Myocyte (in vitro differentiated cells): Measurements from ENCODE around the gene LUC7L2. TPM values are rescaled to one million over a fixed set of nuclear protein-coding genes. Genes with fewer than 3 reads are reported as not detected.
"Not testable (repeated sequence)": the region's sequence is repeated elsewhere in the genome, so short reads cannot be mapped to it uniquely, and the experiment has no call there.

ENCODE experiments used
- DNase-seq: peaks from one replicate; pipeline ENCODE4 v3.0.0-alpha.2; 2012; ENCODE audit warnings: low read depth
- total RNA-seq: library from RNA; depleted of rRNA; stranded (reverse); fragments of >200 nt; gene quantifications from 2 replicates; pipeline ENCODE4 v1.2.3, GENCODE V29; 2014

Gene LUC7L2
- total RNA-seq, 1 donor from 2014 or later = 81.1 TPM

GRCh38 chr7:139396323-139396951 is 36.7 kb downstream of the LUC7L2 start:
- DNase-seq = no peak

- DNase-seq = no peak
Observed at GRCh38 chr7:139397192-139397591, 37.5 kb downstream of the LUC7L2 start.

GRCh38 chr7:139403601-139404000 is 43.9 kb downstream of the LUC7L2 start:
- DNase-seq = peak; percentile 11

GRCh38 chr7:139407555-139407954 is 47.9 kb downstream of the LUC7L2 start:
- DNase-seq = no peak

GRCh38 chr7:139414743-139415402 is 55.2 kb downstream of the LUC7L2 start:
- not testable (repeated sequence) for DNase-seq

- DNase-seq = no peak
Observed at GRCh38 chr7:139416405-139416804, 56.7 kb downstream of the LUC7L2 start.

GRCh38 chr7:139417478-139417877 is 57.8 kb downstream of the LUC7L2 start:
- DNase-seq = no peak

- no peak for DNase-seq
Observed at GRCh38 chr7:139421123-139421522, 61.4 kb downstream of the LUC7L2 start.

GRCh38 chr7:139422126-139422525 is 62.4 kb downstream of the LUC7L2 start:
- no peak for DNase-seq

GRCh38 chr7:139423091-139423490 is 63.4 kb downstream of the LUC7L2 start:
- no peak for DNase-seq

- no peak for DNase-seq
Observed at GRCh38 chr7:139424004-139424403, 64.3 kb downstream of the LUC7L2 start.

GRCh38 chr7:139425701-139426100 is 66.0 kb downstream of the LUC7L2 start:
- DNase-seq = not testable (repeated sequence)

- DNase-seq = no peak
Observed at GRCh38 chr7:139426258-139427028, 66.7 kb downstream of the LUC7L2 start.

GRCh38 chr7:139427029-139427420 is 67.3 kb downstream of the LUC7L2 start:
- DNase-seq = no peak

- DNase-seq = no peak
Observed at GRCh38 chr7:139427788-139428187, 68.1 kb downstream of the LUC7L2 start.

GRCh38 chr7:139429735-139430134 is 70.0 kb downstream of the LUC7L2 start:
- not testable (repeated sequence) for DNase-seq

- DNase-seq = peak; percentile 18
Observed at GRCh38 chr7:139430443-139430842, 70.7 kb downstream of the LUC7L2 start.

GRCh38 chr7:139431010-139431409 is 71.3 kb downstream of the LUC7L2 start:
- peak; percentile 66 for DNase-seq

- DNase-seq = peak; percentile 96
Observed at GRCh38 chr7:139431459-139431858, 71.8 kb downstream of the LUC7L2 start.

GRCh38 chr7:139436806-139437205 is 77.1 kb downstream of the LUC7L2 start:
- no peak for DNase-seq

GRCh38 chr7:139439375-139439774 is 79.7 kb downstream of the LUC7L2 start:
- DNase-seq = no peak

- DNase-seq = no peak
Observed at GRCh38 chr7:139441961-139442360, 82.3 kb downstream of the LUC7L2 start.
